Keratinocyte (primary cell): Measurements from ENCODE around the gene GGA2. TPM values are rescaled to one million over a fixed set of nuclear protein-coding genes. Genes with fewer than 3 reads are reported as not detected.

Experiments
- DNase-seq: peaks from one replicate; pipeline ENCODE4 v3.0.0-alpha.2; 2011; ENCODE audit warnings: low read depth, missing footprints, low spot score
- FAIRE-seq: peaks from 2 replicates; lab custom pipeline; 2011; peaks lifted over from hg19 to GRCh38; lab: Jason Lieb, UNC
- H2AFZ ChIP-seq: 2 replicates; pipeline ENCODE4 v1.6.0; 2012; ENCODE audit warnings: low read length, control low read depth, inconsistent platforms; ENCODE audit not compliant: control insufficient read depth
- H3K27ac ChIP-seq: 2 replicates; pipeline ENCODE4 v1.5.1; 2011; ENCODE audit warnings: low read length; ENCODE audit not compliant: control insufficient read depth, insufficient read depth
- H3K27me3 ChIP-seq: 3 replicates; pipeline ENCODE4 v1.6.0; 2011; ENCODE audit warnings: low read length; ENCODE audit not compliant: control insufficient read depth, insufficient read depth; ENCODE audit errors: extremely low read depth
- H3K36me3 ChIP-seq, 2 experiments: 2 replicates in 1 of 2; 3 replicates in 1 of 2; pipeline ENCODE4 v1.5.1; 2011; ENCODE audit warnings: low read length in 2 of 2, mild to moderate bottlenecking in 1 of 2; ENCODE audit not compliant: control insufficient read depth in 2 of 2, insufficient read depth in 2 of 2; ENCODE audit errors: extremely low read depth in 1 of 2
- H3K4me1 ChIP-seq: 3 replicates; pipeline ENCODE4 v1.5.1; 2011; ENCODE audit warnings: low read length; ENCODE audit not compliant: control insufficient read depth, insufficient read depth; ENCODE audit errors: extremely low read depth
- H3K4me2 ChIP-seq: 3 replicates; pipeline ENCODE4 v1.6.0; 2011; ENCODE audit warnings: low read depth, low read length; ENCODE audit not compliant: control insufficient read depth, insufficient read depth; ENCODE audit errors: extremely low read depth
- H3K4me3 ChIP-seq, 3 experiments: fragments of 200-600 bp in 1 of 3; sonication (generic) in 1 of 3; 2 replicates in 2 of 3; 3 replicates in 1 of 3; pipeline ENCODE4 v1.5.1; 2011 to 2016; ENCODE audit warnings: low read length in 3 of 3, mild to moderate bottlenecking in 3 of 3, control low read depth in 2 of 3, inconsistent platforms in 1 of 3, low read depth in 1 of 3, mixed read lengths in 1 of 3, mixed run types in 1 of 3, moderate library complexity in 1 of 3; ENCODE audit not compliant: control insufficient read depth in 2 of 3, insufficient read depth in 2 of 3; ENCODE audit errors: extremely low read depth in 1 of 3
- H3K79me2 ChIP-seq: 2 replicates; pipeline ENCODE4 v1.6.0; 2012; ENCODE audit warnings: low read length; ENCODE audit not compliant: control insufficient read depth, insufficient read depth
- H3K9ac ChIP-seq: 3 replicates; pipeline ENCODE4 v1.6.0; 2011; ENCODE audit warnings: low read length; ENCODE audit not compliant: control insufficient read depth, insufficient read depth; ENCODE audit errors: extremely low read depth
- H3K9me1 ChIP-seq: 3 replicates; pipeline ENCODE4 v1.6.0; 2011; ENCODE audit warnings: low read length; ENCODE audit not compliant: control insufficient read depth, insufficient read depth; ENCODE audit errors: extremely low read depth
- H3K9me3 ChIP-seq: 2 replicates; pipeline ENCODE4 v1.5.1; 2012; ENCODE audit warnings: low read depth, low read length; ENCODE audit not compliant: control insufficient read depth
- H4K20me1 ChIP-seq: 3 replicates; pipeline ENCODE4 v1.6.0; 2011; ENCODE audit warnings: low read length; ENCODE audit not compliant: control insufficient read depth, insufficient read depth; ENCODE audit errors: extremely low read depth
- EZH2 ChIP-seq: IDR thresholded peaks from one replicate; pipeline ENCODE4 v1.6.1; 2012; ENCODE audit warnings: inconsistent platforms, mild to moderate bottlenecking, low read length, moderate library complexity
- dilution Hi-C: fragments of 300-500 bp; cut with MboI; formaldehyde crosslinking; loops from one replicate; pipeline ENCODE4 v1.7.0; 2020; ENCODE audit warnings: low sequenced_read_pairs; ENCODE audit not compliant: extremely low pct_ligation_motif_present
- polyA plus RNA-seq, 5 experiments: library from polyadenylated mRNA; depleted of rRNA in 3 of 5; stranded (reverse) in 3 of 5; stranded (forward) in 1 of 5; unstranded in 1 of 5; fragments of >200 nt; gene quantifications; 1 replicate in 1 of 5; 2 replicates in 3 of 5; 3 replicates in 1 of 5; pipeline versions ENCODE4 v1.2.1 to v1.2.3, GENCODE V29; 2011 to 2012; ENCODE audit warnings: missing spikeins in 2 of 5, low read depth in 1 of 5, low replicate concordance in 1 of 5
- TF ChIP-seq, protein P1 (sequence below), 3 experiments: IDR thresholded peaks in 1 of 3; conservative IDR thresholded peaks in 1 of 3; optimal IDR thresholded peaks in 1 of 3; 2 replicates in 2 of 3; 3 replicates in 1 of 3; pipeline versions ENCODE3 to v1.5.1; 2011; ENCODE audit warnings: low read length in 3 of 3, mild to moderate bottlenecking in 3 of 3, moderate library complexity in 2 of 3, control low read depth in 1 of 3, inconsistent platforms in 1 of 3; ENCODE audit not compliant: insufficient read depth in 2 of 3; ENCODE audit errors: extremely low read depth in 1 of 3

GGA2 gene
- polyA plus RNA-seq, 1 donor (not counting 4 experiments of a cell fraction or from before 2014, with no cell fraction given) = 54.1 TPM

DNA sequence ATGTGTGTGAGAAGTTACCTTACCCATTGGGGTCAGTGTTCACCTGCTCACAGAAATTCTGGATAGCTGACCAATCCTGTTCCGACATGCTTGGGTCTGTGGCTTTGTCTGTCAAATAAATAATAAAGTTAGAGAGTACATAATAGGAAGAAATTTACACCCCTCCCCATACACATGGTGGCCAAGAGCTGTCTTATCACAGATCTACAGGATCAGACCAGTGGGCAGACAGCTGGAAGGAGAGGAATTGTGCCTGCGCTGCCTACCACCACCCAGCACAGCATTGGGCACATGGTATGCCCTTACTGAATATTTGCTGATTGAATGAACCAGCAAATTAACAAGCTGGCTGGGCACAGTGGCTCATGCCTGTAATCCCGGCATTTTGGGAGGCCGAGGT, 14.6 kb downstream of the GGA2 start:
- dilution Hi-C loops = no loop called here
- Histone ChIP-seq H3K9me3 (no peaks in the 10 kb centered on the region), H3K4me2 (no peak overlapping the region), H3K36me3 (peaks cover 7 to 18% of the 10 kb centered on the region in 2 experiments), H3K27me3 (no peaks in the 10 kb centered on the region), H3K9me1 (peaks cover 10% of the 10 kb centered on the region), H3K79me2 (peaks cover 30% of the 10 kb centered on the region), H4K20me1 (no peaks in the 10 kb centered on the region), H3K4me3 (no peak overlapping the region), H3K27ac (no peak overlapping the region), H2AFZ (no peak overlapping the region), H3K4me1 (peaks cover 82% of the 10 kb centered on the region), H3K9ac (no peak overlapping the region)
- TF ChIP-seq, protein P1, sequence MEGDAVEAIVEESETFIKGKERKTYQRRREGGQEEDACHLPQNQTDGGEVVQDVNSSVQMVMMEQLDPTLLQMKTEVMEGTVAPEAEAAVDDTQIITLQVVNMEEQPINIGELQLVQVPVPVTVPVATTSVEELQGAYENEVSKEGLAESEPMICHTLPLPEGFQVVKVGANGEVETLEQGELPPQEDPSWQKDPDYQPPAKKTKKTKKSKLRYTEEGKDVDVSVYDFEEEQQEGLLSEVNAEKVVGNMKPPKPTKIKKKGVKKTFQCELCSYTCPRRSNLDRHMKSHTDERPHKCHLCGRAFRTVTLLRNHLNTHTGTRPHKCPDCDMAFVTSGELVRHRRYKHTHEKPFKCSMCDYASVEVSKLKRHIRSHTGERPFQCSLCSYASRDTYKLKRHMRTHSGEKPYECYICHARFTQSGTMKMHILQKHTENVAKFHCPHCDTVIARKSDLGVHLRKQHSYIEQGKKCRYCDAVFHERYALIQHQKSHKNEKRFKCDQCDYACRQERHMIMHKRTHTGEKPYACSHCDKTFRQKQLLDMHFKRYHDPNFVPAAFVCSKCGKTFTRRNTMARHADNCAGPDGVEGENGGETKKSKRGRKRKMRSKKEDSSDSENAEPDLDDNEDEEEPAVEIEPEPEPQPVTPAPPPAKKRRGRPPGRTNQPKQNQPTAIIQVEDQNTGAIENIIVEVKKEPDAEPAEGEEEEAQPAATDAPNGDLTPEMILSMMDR (optimal IDR thresholded peaks at IDR 0.05 in 1 of 3, IDR thresholded peaks at IDR 0.05 in 1 of 3, conservative IDR thresholded peaks at IDR 0.05 in 1 of 3; ENCODE audit: extremely low read depth in 1 of 3, insufficient read depth in 2 of 3, low read length in 3 of 3) = no peak
- TF ChIP-seq EZH2 = no peak
- DNase-seq (no peak), FAIRE-seq (no peak)

DNA sequence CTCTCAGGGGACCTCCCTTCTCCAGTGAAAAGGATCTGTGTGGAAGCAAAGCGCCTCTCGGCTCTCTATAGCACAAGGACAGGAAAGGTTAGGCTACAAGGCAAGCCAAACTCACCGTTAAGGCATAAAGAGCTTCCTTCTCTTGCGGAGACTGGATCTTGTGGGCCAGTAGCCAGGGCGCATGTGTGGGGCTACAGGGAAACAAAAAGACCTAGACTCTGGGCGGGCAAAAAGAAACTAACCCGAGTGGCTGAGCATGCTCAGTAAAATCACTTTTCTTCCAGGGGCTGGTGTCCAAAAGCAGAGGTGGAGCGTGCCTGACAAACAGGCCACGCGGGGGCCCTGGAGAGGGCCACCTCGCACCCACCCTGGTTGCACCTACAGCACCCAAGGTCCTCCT, 16.1 kb downstream of the GGA2 start:
- DNase-seq (no peak), FAIRE-seq (peak; percentile 17)
- no peaks in the 10 kb centered on the region for H4K20me1 ChIP-seq
- peaks cover 24% of the 10 kb centered on the region for H3K79me2 ChIP-seq
- H3K27ac ChIP-seq = peak overlapping the region; percentile 33
- no peaks in the 10 kb centered on the region for H3K9me3 ChIP-seq
- H3K36me3 ChIP-seq = peaks cover 10 to 26% of the 10 kb centered on the region in 2 experiments
- H3K9me1 ChIP-seq = peaks cover 10% of the 10 kb centered on the region
- no peaks in the 10 kb centered on the region for H3K27me3 ChIP-seq
- H2AFZ ChIP-seq = no peak overlapping the region
- dilution Hi-C loops = no loop called here
- H3K4me3 ChIP-seq = peak overlapping the region; percentile 8 to 39 (median 37)
- H3K4me2 ChIP-seq = peak overlapping the region; percentile 73
- TF ChIP-seq, protein P1 (optimal IDR thresholded peaks at IDR 0.05 in 1 of 3, IDR thresholded peaks at IDR 0.05 in 1 of 3, conservative IDR thresholded peaks at IDR 0.05 in 1 of 3; ENCODE audit: extremely low read depth in 1 of 3, insufficient read depth in 2 of 3, low read length in 3 of 3) = peak in 1 of 3 experiments; percentile 8
- no peak for TF ChIP-seq EZH2
- H3K9ac ChIP-seq = peak overlapping the region; percentile 60
- H3K4me1 ChIP-seq = peaks cover 69% of the 10 kb centered on the region
